Activated CD4-positive, alpha-beta T cell treated with anti-CD3 and anti-CD28 coated beads, Interleukin-2, amount 50 U/mL, for 4 hours (primary cell): ENCODE measurements around the gene ARRDC3.
"Not testable (repeated sequence)": the region's sequence is repeated elsewhere in the genome, so short reads cannot be mapped to it uniquely, and the experiment has no call there.

Experiments
- DNase-seq, 2 experiments: peaks; one replicate each; pipeline ENCODE4 v3.0.0-alpha.2; 2020

ARRDC3 gene

DNA sequence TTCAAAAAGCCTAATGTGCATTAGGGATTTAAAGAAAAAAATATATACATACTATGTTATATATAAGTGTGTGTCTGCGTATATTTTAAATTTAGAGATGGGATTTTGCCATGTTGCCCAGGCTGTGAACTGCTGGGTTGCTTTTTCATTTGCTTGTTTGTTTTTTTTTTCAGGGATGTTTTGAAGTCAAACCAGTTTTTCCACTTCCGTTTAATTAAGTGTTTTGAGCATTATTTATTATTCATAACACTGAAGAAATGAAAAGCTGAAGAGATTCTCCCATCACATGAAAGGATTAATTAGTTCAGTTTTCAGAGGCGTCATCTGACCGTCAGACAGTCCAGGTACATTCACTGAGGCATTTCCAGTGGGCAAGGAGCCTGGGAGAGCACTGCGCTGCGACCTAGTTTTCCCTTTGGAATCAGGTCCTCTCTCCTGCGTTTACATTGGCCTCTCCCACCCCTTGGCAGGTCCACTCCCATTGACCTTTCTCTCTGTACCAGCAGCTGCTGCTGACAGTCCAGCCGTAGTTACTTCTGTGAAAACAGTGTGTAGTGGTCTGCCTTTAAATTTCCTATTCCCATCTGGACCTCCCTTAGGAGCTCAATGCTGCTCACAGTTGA is 26.0 kb downstream of the ARRDC3 start:
- no peak for DNase-seq

DNA sequence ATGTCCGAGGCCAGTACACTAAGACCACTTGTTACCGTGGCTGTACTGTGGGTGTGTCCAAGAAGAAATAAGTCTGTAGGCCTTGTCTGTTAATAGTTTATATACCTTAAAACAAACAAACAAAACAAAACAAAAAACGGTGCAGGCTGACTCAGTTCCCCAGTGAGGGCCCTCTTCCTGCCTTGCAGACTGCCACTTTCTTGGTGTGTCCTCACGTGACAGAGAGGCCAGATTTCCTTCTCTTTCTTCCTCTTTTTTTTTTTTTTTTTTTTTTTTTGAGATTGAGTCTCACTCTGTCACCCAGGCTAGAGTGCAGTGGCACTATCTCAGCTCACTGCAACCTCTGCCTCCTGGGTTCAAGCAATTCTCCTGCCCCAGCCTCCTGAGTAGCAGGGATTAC is 28.2 kb downstream of the ARRDC3 start:
- DNase-seq: not testable (repeated sequence)

DNA sequence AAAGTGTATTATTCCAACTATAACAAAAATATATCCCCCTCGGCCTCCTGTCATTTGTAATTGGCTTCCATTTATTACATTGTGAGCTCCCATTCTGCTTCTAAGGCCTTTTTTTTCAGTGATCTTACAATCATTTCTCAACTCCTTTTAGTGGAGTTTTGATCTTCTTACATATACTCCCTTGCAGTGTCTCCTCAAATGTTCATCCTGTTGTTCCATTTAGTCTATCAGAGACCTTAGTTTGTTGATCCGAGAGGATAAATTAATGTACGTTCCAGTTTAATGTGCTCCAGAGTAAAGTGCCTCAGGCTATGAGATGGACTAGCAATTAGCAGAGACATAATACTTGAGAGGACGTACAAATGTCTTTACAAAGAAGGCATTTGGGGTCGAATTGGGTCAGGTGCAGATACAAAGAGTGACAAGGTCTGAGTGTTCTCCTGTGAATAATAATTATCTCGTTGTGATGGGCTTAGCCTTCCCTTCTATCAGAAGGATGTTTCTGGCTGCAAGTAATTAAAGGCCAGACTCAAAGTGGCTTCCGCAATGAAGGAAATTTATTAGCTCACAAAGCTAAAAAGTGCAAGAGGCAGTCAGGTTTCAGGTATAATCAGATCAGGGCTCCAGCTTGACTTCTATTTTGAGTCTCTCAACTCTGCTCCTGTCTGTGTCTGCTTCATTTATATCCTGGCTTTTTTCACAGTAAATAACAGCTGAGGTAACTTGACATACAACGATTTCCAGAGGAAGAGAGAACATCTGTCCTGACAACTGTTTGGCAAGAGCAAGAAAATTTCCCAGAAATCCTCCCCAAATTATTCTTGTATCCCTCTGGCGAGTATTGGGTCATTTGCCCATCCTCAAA is 30.1 kb downstream of the ARRDC3 start:
- DNase-seq: no peak

DNA sequence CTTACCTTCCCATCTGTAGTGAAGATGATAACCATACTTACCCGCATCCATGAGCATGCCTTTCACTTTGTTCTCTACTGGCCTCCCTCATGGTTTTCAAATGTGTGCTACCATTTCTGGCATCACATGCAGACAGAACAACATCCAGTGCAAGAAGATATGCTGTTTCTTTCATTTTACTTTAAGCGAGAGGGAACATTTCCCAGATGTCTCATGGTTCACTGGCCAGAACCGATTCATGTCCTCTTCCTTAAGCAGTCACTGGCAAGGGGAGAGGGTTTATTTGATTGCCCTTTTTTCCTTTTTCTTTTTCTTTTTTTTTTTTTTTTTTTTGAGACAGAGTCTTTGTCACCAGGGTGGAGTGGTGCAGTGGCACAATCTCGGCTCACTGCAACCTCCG is 37.7 kb downstream of the ARRDC3 start:
- no peak for DNase-seq

DNA sequence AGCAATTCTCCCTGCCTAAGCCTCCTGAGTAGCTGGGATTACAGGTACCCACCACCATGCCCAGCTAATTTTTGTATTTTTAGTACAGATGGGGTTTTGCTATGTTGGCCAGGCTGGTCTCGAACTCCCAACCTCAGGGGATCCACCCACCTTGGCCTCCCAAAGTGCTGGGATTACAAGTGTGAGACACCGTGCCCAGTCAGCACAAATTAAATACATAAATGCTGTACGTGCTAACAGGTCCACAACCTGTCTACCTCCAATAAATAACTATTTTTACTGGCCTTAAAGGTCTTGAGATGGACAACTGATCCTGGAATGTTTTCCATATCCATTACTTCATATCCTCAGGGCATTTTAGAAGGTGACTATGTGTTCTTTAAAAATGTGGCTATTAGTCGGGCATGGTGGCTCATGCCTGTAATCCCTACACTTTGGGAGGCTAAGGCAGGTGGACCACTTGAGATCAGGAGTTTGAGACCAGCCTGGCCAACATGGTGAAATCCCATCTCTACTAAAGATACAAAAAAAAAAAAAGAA is 38.4 kb downstream of the ARRDC3 start:
- not testable (repeated sequence) for DNase-seq

DNA sequence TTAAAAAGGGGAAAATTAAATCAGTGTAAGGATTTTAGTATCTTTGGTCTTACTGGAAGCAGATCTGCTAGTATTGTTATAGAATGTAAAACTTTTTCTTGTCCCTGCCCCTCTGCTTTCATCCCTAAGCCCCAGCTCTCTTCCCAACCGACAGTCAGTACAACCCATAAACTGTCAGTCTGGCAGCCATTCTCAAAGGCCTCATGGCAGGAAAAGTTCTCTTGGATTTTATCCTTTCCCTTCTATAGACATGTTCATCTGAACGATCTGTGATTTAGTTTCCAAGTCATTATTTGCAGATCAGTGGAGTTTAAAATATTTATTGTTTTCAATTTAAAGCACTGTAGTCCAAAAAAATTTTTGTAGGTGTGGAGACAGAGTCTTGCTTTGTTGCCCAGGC is 39.2 kb downstream of the ARRDC3 start:
- DNase-seq: no peak

DNA sequence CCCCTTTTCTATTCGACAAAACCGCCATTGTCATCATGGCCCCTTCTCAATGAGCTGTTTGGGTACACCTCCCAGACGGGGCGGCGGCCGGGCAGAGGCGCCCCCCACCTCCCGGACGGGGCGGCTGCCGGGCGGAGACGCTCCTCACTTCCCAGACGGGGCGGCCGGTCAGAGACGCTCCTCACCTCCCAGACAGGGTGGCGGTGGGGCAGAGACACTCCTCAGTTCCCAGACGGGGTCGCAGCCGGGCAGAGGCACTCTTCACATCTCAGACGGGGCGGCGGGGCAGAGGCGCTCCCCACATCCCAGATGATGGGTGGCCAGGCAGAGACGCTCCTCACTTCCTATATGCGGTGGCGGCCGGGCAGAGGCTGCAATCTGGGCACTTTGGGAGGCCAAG is 40.2 kb downstream of the ARRDC3 start:
- not testable (repeated sequence) for DNase-seq

DNA sequence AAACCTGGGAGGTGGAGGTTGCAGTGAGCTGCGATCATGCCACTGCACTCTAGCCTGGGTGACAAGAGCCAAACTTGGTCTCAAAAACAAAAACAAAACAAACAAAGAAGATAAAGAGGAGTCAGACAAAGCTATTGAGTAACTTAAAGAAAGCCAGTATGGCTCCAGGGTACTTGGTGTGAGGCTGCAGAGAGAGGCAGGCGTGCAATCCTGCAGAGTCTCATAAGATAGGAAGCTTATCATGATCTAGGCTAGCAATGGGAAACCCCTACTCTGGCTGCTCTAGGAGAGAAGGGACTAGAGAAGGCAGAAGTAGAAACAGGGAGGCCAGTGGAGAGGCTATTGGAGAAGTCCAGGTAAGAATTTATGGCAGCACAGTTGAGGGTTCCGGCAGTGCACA is 42.0 kb downstream of the ARRDC3 start:
- no peak for DNase-seq

DNA sequence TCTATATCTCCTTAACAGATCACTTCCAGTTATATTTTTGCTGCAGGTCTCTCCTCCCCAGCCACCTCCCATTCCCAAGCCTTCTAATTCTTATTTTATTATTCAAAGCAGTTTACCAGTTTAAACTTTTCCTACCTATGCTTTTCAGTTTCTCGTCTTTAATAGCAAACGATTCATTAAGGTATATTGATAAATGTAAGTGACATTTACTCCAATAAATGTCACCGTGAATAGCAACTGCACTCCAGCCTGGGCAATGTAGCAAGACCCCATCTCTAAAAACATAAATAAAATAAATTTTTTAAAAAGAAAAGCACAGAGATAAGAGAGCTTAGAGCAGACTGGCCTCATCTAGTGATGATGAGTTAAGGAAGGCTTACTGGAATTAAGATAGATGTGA is 42.6 kb downstream of the ARRDC3 start:
- DNase-seq: no peak

DNA sequence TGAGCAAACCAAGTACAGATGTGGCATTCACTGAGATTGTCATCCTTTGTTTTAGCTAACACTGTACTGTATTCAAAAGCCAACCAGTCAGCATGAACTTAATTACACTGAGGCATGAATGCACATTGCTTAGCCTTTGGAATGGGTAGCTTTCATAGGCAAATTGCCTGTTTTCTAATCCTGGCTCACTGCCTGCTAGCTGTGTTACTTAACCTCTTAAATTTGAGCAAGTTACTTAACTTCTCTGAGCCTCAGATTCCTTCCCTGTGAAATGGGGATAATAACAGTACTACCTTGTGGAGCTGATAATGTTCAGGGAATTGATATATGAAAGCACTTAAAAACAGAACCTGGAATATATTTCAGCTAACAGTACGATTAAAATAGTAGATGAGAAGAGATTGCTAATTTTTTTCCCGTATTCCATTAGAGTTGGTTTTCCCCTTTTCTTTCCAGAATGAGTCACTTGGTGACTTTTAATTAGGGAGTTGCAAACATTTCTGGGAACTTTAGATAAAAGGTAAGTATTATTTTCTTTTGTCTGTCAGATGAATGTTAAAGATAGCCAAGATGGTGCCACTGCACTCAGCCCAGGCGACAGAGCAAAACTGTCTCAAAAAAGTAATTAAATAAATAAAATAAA is 43.9 kb downstream of the ARRDC3 start:
- no peak for DNase-seq

DNA sequence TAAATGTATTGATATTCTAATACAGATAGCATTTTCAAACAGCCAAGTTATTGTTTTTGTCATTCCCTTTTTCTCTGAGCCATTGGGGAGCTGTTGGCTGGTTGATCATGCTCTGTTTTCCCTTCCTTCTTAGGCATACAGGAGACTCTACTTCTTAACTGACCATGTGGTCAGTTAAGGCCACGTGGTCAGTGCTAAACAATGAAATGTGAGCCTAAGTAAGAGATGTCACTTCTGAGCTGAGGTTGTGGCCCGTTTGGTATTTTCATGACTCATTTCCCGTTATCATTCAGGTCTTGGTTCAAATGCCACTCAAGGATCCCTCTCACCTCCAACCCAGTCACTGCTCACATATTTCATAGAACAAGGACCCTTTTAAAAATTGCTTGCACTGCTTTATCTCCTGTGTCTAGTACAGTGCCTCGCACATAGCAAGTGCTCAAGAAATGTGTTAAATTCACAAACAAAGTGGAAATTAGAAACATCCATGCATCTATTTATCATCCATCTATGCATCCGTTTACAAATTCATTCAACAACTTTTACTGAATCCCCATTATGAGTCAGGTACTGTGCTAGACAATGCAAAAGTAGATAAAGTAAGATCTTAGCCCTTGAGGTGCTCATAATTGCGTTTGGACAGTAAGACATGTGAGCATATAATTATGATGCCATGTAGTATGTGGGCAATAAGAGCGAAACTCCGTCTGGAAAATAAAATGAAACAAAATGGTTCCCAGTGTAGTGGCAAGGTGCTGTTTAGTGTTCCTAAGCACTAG is 50.7 kb downstream of the ARRDC3 start:
- DNase-seq: no peak

DNA sequence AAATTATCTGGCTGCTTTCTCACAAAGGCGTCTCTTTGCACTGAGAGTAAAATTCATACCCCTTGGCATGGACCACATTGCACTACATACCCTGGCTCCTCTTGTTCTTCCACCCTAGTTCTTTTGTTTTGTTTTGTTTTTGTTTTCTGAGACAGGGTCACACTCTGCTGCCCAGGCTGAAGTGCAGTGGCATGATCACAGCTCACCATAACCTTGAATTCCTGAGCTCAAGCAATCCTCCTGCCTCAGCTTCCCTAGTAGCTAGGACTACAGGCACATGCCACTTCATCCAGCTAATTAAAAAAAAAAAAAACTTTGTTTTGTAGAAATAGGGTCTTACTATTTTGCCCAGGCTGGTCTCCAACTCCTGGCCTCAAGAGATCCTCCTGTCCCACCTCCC is 51.4 kb downstream of the ARRDC3 start:
- DNase-seq: no peak

DNA sequence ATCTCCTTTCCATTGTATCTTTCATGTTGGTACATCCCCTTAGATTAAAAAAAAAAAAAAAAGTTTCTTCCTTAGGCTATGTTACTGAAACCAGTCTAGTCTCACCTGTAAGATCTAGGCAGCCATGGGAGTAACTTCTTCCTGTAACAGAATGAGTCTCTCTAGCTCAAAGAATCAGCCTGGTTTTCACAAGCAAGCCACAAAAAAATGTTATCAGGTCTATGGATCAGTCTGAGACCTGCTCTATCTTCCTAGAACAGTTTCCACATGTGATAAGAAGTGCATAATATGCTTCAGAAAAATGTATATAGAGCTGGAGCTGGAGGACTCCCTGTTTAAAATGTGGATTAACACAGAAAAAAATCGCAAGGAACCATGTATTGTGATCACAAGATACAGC is 53.8 kb downstream of the ARRDC3 start:
- no peak for DNase-seq

DNA sequence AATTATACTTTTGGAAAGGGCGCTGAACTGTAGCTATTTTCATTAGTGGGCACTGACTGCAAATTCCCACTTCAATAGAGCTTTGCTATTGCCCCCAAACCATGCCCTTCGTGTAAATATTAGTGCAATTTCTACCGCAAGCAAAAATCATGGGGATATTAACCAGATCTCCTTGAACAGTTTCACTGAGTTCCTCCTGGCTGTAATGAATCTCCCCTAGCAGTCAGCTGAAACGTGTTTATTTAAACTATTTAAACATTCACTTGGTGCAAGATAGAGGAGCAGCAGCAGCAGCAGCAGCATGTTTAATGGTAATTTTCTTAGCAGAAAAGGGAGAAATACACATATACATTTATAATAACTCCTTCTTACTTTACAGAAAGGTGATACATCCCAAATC is 54.4 kb downstream of the ARRDC3 start:
- DNase-seq: no peak

DNA sequence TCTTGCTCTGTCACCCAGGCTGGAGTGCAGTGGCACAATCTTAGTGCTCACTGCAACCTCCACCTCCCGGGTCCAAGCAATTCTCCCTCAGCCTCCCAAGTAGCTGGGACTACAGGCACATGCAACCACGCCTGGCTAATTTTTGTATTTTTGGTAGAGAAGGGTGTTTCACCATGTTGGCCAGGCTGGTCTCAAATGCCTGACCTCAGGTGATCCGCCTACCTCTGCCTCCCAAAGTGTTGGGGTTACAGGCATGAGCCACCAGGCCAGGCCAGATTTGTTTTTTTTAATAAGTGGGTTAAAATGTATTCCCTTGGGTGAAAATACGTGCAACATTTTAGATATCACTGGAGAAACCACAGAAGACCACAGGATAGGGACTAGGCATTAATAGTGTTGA is 60.1 kb downstream of the ARRDC3 start:
- not testable (repeated sequence) for DNase-seq

DNA sequence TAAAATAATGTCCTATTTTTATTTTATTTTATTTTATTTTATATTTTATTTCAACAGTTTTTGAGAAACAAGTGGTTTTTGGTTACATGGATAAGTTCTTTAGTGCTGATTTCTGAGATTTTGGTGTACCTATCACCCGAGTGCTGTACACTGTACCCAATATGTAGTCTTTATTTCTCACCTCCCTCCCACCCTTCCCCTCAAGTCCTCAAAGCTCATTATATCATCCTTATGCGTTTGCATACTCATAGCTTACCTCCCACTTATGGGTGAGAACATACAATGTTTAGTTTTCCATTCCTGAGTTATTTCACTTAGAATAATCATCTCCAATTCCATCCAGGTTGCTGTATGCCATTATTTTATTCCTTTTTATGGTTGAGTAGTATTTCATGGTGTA is 63.5 kb downstream of the ARRDC3 start:
- no peak for DNase-seq

DNA sequence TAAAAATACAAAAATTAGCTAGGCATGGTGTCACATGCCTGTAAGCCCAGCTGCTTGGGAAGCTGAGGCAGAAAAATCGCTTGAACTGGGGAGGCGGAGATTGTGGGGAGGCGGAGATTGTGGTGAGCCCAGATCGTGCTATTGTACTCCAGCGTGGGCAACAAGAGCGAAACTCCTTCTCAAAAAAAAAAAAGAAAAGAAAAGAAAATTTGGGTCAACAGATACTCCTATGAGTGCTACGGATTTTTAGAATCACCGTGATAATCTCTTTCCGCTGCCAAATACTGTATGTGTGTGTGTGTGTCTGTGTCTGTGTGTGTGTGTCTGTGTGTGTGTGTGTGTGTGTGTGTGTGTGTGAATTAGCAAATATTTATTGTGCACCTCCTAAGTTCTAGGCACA is 64.4 kb downstream of the ARRDC3 start:
- peak; percentile 40 to 51 for DNase-seq
